GM21576 (cell line): ENCODE data around the gene CASZ1.

Experiments used
- ATAC-seq: cut with Tn5 transposase; IDR thresholded peaks from one replicate; pipeline ENCODE4 v1.9.1; 2021; ENCODE audit warnings: mild to moderate bottlenecking, moderate library complexity; ENCODE audit not compliant: unreplicated experiment

The CASZ1 gene

GRCh38 chr1:10730985-10731384, 65.5 kb downstream of the CASZ1 start:
- no peak for ATAC-seq

GRCh38 chr1:10728595-10729410, 67.6 kb downstream of the CASZ1 start:
- no peak for ATAC-seq

GRCh38 chr1:10727751-10728232, 68.7 kb downstream of the CASZ1 start:
- ATAC-seq = no peak

- no peak for ATAC-seq
These were observed 70.1 kb downstream of the CASZ1 start for GRCh38 chr1:10726355-10726754.

GRCh38 chr1:10724948-10725847, 71.2 kb downstream of the CASZ1 start:
- ATAC-seq = no peak

GRCh38 chr1:10724511-10724910, 71.9 kb downstream of the CASZ1 start:
- no peak for ATAC-seq

- ATAC-seq = no peak
These were observed 72.4 kb downstream of the CASZ1 start for GRCh38 chr1:10724052-10724494.

- no peak for ATAC-seq
These were observed 73.1 kb downstream of the CASZ1 start for GRCh38 chr1:10723317-10723716.

- no peak for ATAC-seq
These were observed 73.6 kb downstream of the CASZ1 start for GRCh38 chr1:10722803-10723202.

- ATAC-seq = no peak
These were observed 74.8 kb downstream of the CASZ1 start for GRCh38 chr1:10721381-10722321.

GRCh38 chr1:10720635-10721034, 75.8 kb downstream of the CASZ1 start:
- no peak for ATAC-seq

GRCh38 chr1:10718083-10718415, 78.4 kb downstream of the CASZ1 start:
- no peak for ATAC-seq

- no peak for ATAC-seq
These were observed 79.0 kb downstream of the CASZ1 start for GRCh38 chr1:10717296-10718082.

GRCh38 chr1:10716840-10717239, 79.6 kb downstream of the CASZ1 start:
- ATAC-seq = no peak

- ATAC-seq = no peak
These were observed 81.9 kb downstream of the CASZ1 start for GRCh38 chr1:10714337-10715114.

- no peak for ATAC-seq
These were observed 82.8 kb downstream of the CASZ1 start for GRCh38 chr1:10713614-10714013.

GRCh38 chr1:10712568-10713362, 83.7 kb downstream of the CASZ1 start:
- no peak for ATAC-seq

- no peak for ATAC-seq
These were observed 86.0 kb downstream of the CASZ1 start for GRCh38 chr1:10710489-10710888.
